ENCODE measurements around the gene FAM163B. TPM values are rescaled to one million over a fixed set of nuclear protein-coding genes. Genes with fewer than 3 reads are reported as not detected.

FAM163B gene
- polyA plus RNA-seq, 1 donor (not counting 4 experiments of a cell fraction or from before 2014, with no cell fraction given): not detected

GRCh38 chr9:133536080-133536479, 73.1 kb downstream of the FAM163B start:
- H3K9me1 ChIP-seq (ENCODE audit: control insufficient read depth, extremely low read depth, insufficient read depth, low read length): no peaks in the 10 kb centered on the region
- H3K4me1 ChIP-seq (ENCODE audit: control insufficient read depth, extremely low read depth, insufficient read depth, low read length): peaks cover 9% of the 10 kb centered on the region
- no peak for TF ChIP-seq EZH2 (IDR thresholded peaks at IDR 0.05; ENCODE audit: low read length)
- no peak for TF ChIP-seq CTCF (optimal IDR thresholded peaks at IDR 0.05 in 1 of 3, IDR thresholded peaks at IDR 0.05 in 1 of 3, conservative IDR thresholded peaks at IDR 0.05 in 1 of 3; ENCODE audit: extremely low read depth in 1 of 3, insufficient read depth in 2 of 3, low read length in 3 of 3)
- no peak overlapping the region for H3K27ac ChIP-seq (ENCODE audit: control insufficient read depth, insufficient read depth, low read length)
- peaks cover 58% of the 10 kb centered on the region for H3K27me3 ChIP-seq (ENCODE audit: control insufficient read depth, extremely low read depth, insufficient read depth, low read length)
- DNase-seq (ENCODE audit: low read depth, low spot score) (no peak), FAIRE-seq (no peak)
- no peaks in the 10 kb centered on the region for H4K20me1 ChIP-seq (ENCODE audit: control insufficient read depth, extremely low read depth, insufficient read depth, low read length)
- H3K4me3 ChIP-seq (ENCODE audit: control insufficient read depth in 2 of 3, extremely low read depth in 1 of 3, insufficient read depth in 2 of 3, low read depth in 1 of 3, low read length in 3 of 3): no peak overlapping the region
- H3K36me3 ChIP-seq (ENCODE audit: control insufficient read depth in 2 of 2, extremely low read depth in 1 of 2, insufficient read depth in 2 of 2, low read length in 2 of 2): no peaks in the 10 kb centered on the region
- no peak overlapping the region for H3K4me2 ChIP-seq (ENCODE audit: control insufficient read depth, extremely low read depth, insufficient read depth, low read depth, low read length)
- no peak overlapping the region for H2AFZ ChIP-seq (ENCODE audit: control insufficient read depth, low read length)
- H3K79me2 ChIP-seq (ENCODE audit: control insufficient read depth, insufficient read depth, low read length): no peaks in the 10 kb centered on the region
- no peaks in the 10 kb centered on the region for H3K9me3 ChIP-seq (ENCODE audit: control insufficient read depth, low read depth, low read length)
- no peak overlapping the region for H3K9ac ChIP-seq (ENCODE audit: control insufficient read depth, extremely low read depth, insufficient read depth, low read length)
- dilution Hi-C loops (cut with MboI; ENCODE audit: extremely low pct_ligation_motif_present, low sequenced_read_pairs): no loop called here

DNA sequence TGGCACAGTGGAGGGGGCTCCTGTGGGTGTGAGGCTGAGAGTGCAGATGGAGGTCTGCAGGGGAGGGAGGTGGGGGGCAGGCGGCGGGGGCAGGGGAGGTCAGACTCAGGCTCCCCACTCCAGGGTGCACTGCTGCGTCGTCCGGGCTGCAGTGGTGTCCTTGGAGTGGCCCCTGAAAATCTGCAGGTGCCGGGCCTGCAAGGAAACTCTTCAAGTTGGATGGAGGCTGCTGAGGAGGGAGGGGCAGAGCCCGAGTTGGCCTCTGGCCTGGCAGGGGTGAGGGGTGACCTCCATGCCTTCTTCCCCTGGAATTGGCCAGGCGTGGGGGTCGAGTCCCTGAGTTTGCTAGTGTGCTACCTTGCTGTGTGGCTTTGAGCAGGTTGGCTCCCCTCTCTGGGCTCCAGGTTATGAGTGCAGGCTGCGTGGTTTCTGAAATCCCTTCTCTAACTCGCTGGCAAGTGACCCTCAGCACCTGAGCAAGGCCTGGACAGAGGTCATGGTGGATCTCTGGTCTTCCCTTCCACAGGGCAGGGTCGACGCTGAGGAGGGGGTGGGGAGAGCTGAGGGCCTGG, 73.8 kb downstream of the FAM163B start:
- peaks cover 61% of the 10 kb centered on the region for H3K27me3 ChIP-seq (ENCODE audit: control insufficient read depth, extremely low read depth, insufficient read depth, low read length)
- H2AFZ ChIP-seq (ENCODE audit: control insufficient read depth, low read length): no peak overlapping the region
- dilution Hi-C loops (cut with MboI; ENCODE audit: extremely low pct_ligation_motif_present, low sequenced_read_pairs): no loop called here
- H3K9me3 ChIP-seq (ENCODE audit: control insufficient read depth, low read depth, low read length): no peaks in the 10 kb centered on the region
- no peaks in the 10 kb centered on the region for H3K36me3 ChIP-seq (ENCODE audit: control insufficient read depth in 2 of 2, extremely low read depth in 1 of 2, insufficient read depth in 2 of 2, low read length in 2 of 2)
- TF ChIP-seq CTCF (optimal IDR thresholded peaks at IDR 0.05 in 1 of 3, IDR thresholded peaks at IDR 0.05 in 1 of 3, conservative IDR thresholded peaks at IDR 0.05 in 1 of 3; ENCODE audit: extremely low read depth in 1 of 3, insufficient read depth in 2 of 3, low read length in 3 of 3) (no peak), EZH2 (IDR thresholded peaks at IDR 0.05; ENCODE audit: low read length) (no peak)
- no peaks in the 10 kb centered on the region for H4K20me1 ChIP-seq (ENCODE audit: control insufficient read depth, extremely low read depth, insufficient read depth, low read length)
- no peak overlapping the region for H3K9ac ChIP-seq (ENCODE audit: control insufficient read depth, extremely low read depth, insufficient read depth, low read length)
- no peak overlapping the region for H3K27ac ChIP-seq (ENCODE audit: control insufficient read depth, insufficient read depth, low read length)
- no peaks in the 10 kb centered on the region for H3K9me1 ChIP-seq (ENCODE audit: control insufficient read depth, extremely low read depth, insufficient read depth, low read length)
- peaks cover 9% of the 10 kb centered on the region for H3K4me1 ChIP-seq (ENCODE audit: control insufficient read depth, extremely low read depth, insufficient read depth, low read length)
- no peak for DNase-seq (ENCODE audit: low read depth, low spot score)
- no peak for FAIRE-seq
- no peaks in the 10 kb centered on the region for H3K79me2 ChIP-seq (ENCODE audit: control insufficient read depth, insufficient read depth, low read length)
- no peak overlapping the region for H3K4me3 ChIP-seq (ENCODE audit: control insufficient read depth in 2 of 3, extremely low read depth in 1 of 3, insufficient read depth in 2 of 3, low read depth in 1 of 3, low read length in 3 of 3)
- H3K4me2 ChIP-seq (ENCODE audit: control insufficient read depth, extremely low read depth, insufficient read depth, low read depth, low read length): no peak overlapping the region

All from keratinocyte (primary cell).